Measurements from ENCODE around the gene RPS27L.

- TF ChIP-seq CTCF (IDR thresholded peaks at IDR 0.05) (no peak), POLR2AphosphoS5 (IDR thresholded peaks at IDR 0.05) (no peak), EP300 (IDR thresholded peaks at IDR 0.05) (no peak)
Observed at GRCh38 chr15:63109498-63109897, 47.8 kb downstream of the RPS27L start.
